GM23338 (cell line): ENCODE measurements around the gene NFS1. TPM values are rescaled to one million over a fixed set of nuclear protein-coding genes. Genes with fewer than 3 reads are reported as not detected.

Experiments
- ATAC-seq: fragments of 200-7000 bp; cut with Tn5 transposase; 3 replicates; pipeline ENCODE4 v1.9.1; 2020
- DNase-seq: peaks from one replicate; pipeline ENCODE4 v3.0.0-alpha.2; 2015; ENCODE audit warnings: low spot score
- H2AFZ ChIP-seq: fragments of 200-600 bp; sonication (generic); 2 replicates; pipeline ENCODE4 v1.8.0; 2016; ENCODE audit warnings: antibody characterized with exemption, mild to moderate bottlenecking, moderate library complexity
- H3F3A ChIP-seq: fragments of 200-600 bp; sonication (generic); replicated peaks from 2 replicates; pipeline ENCODE4 v1.8.0; 2017; ENCODE audit warnings: antibody characterized with exemption, mixed run types, low read depth
- H3K27ac ChIP-seq: fragments of 200-600 bp; sonication (generic); 2 replicates; pipeline ENCODE4 v1.6.1; 2016; ENCODE audit warnings: low read depth
- H3K27me3 ChIP-seq: fragments of 200-600 bp; sonication (generic); 2 replicates; pipeline ENCODE4 v1.8.0; 2016; ENCODE audit warnings: mild to moderate bottlenecking, mixed run types, moderate library complexity; ENCODE audit not compliant: insufficient read depth
- H3K36me3 ChIP-seq: fragments of 200-600 bp; sonication (generic); 2 replicates; pipeline ENCODE4 v1.8.0; 2016; ENCODE audit warnings: mild to moderate bottlenecking; ENCODE audit not compliant: insufficient read depth
- H3K4me1 ChIP-seq: fragments of 200-600 bp; sonication (generic); 2 replicates; pipeline ENCODE4 v1.8.0; 2016; ENCODE audit warnings: mild to moderate bottlenecking, moderate library complexity; ENCODE audit not compliant: insufficient read depth
- H3K4me2 ChIP-seq: fragments of 200-600 bp; sonication (generic); 2 replicates; pipeline ENCODE4 v1.7.1; 2017; ENCODE audit warnings: mixed run types
- H3K4me3 ChIP-seq: fragments of 200-600 bp; sonication (generic); 2 replicates; pipeline ENCODE4 v1.6.1; 2016; ENCODE audit warnings: mixed run types
- H3K79me2 ChIP-seq: fragments of 200-600 bp; sonication (generic); replicated peaks from 2 replicates; pipeline ENCODE4 v1.8.0; 2017; ENCODE audit warnings: mild to moderate bottlenecking; ENCODE audit not compliant: insufficient read depth
- H3K9me2 ChIP-seq: fragments of 200-600 bp; sonication (generic); 2 replicates; pipeline ENCODE4 v1.8.0; 2017; ENCODE audit not compliant: insufficient read depth
- H4K20me1 ChIP-seq: fragments of 200-600 bp; sonication (generic); replicated peaks from 2 replicates; pipeline ENCODE4 v1.8.0; 2017; ENCODE audit warnings: mild to moderate bottlenecking; ENCODE audit not compliant: insufficient read depth
- H3K27ac Mint-ChIP-seq: 2 replicates; pipeline ENCODE4 v1.8.0; 2020; ENCODE audit warnings: inconsistent platforms, mild to moderate bottlenecking, moderate library complexity, mixed read lengths
- H3K27me3 Mint-ChIP-seq: 3 replicates; pipeline ENCODE4 v1.8.0; 2022; ENCODE audit warnings: low read depth, mild to moderate bottlenecking, moderate library complexity, mixed read lengths, inconsistent platforms; ENCODE audit not compliant: insufficient read depth, poor library complexity
- H3K36me3 Mint-ChIP-seq: 3 replicates; pipeline ENCODE4 v1.8.0; 2021; ENCODE audit warnings: low read depth, mild to moderate bottlenecking, inconsistent platforms, moderate library complexity, mixed read lengths
- H3K4me1 Mint-ChIP-seq: 3 replicates; pipeline ENCODE4 v1.8.0; 2020; ENCODE audit warnings: mild to moderate bottlenecking, inconsistent platforms, mixed read lengths
- H3K4me3 Mint-ChIP-seq: 3 replicates; pipeline ENCODE4 v1.8.0; 2021; ENCODE audit warnings: moderate library complexity, mild to moderate bottlenecking, inconsistent platforms, mixed read lengths
- H3K9me3 Mint-ChIP-seq: 3 replicates; pipeline ENCODE4 v1.8.0; 2020; ENCODE audit warnings: moderate library complexity, mild to moderate bottlenecking, inconsistent platforms, mixed read lengths
- CREB1 ChIP-seq: fragments of 250-450 bp; sonication (Bioruptor Pico); IDR thresholded peaks from 2 replicates; pipeline ENCODE4 v1.5.0; 2020; ENCODE audit warnings: low read depth, mild to moderate bottlenecking, moderate library complexity
- EZH2 ChIP-seq: fragments of 200-600 bp; sonication (generic); IDR thresholded peaks from one replicate; pipeline ENCODE4 v1.8.0; 2017; ENCODE audit warnings: antibody characterized with exemption, mild to moderate bottlenecking, low read depth; ENCODE audit not compliant: unreplicated experiment
- EZH2phosphoT487 ChIP-seq: fragments of 200-600 bp; sonication (generic); IDR thresholded peaks from one replicate; pipeline ENCODE4 v1.8.1; 2018; ENCODE audit warnings: antibody characterized with exemption; ENCODE audit not compliant: unreplicated experiment
- JUNB ChIP-seq: IDR thresholded peaks from one replicate; pipeline ENCODE4 v1.6.1; 2016; ENCODE audit warnings: antibody characterized with exemption; ENCODE audit not compliant: unreplicated experiment
- NANOG ChIP-seq: IDR thresholded peaks from 2 replicates; pipeline ENCODE4 v1.6.1; 2016; ENCODE audit warnings: antibody characterized with exemption, borderline replicate concordance
- POLR2AphosphoS5 ChIP-seq: IDR thresholded peaks from 2 replicates; pipeline ENCODE4 v1.6.1; 2016; ENCODE audit warnings: antibody characterized with exemption, low read depth
- STAT1 ChIP-seq: IDR thresholded peaks from one replicate; pipeline ENCODE4 v1.6.1; 2016; ENCODE audit warnings: antibody characterized with exemption; ENCODE audit not compliant: unreplicated experiment
- ZNF114 ChIP-seq: fragments of 250-450 bp; sonication (Bioruptor Pico); IDR thresholded peaks from 2 replicates; pipeline ENCODE4 v1.5.0; 2020; ENCODE audit warnings: mild to moderate bottlenecking, moderate library complexity
- ZNF331 ChIP-seq: fragments of 250-450 bp; sonication (Bioruptor Pico); IDR thresholded peaks from 2 replicates; pipeline ENCODE4 v1.5.0; 2020; ENCODE audit warnings: low read depth, mild to moderate bottlenecking, moderate library complexity
- polyA plus RNA-seq: library from polyadenylated mRNA; unstranded; fragments of >200 nt; fragmentation: Nextera tagmentation; extraction: Ambion mirVana; gene quantifications from 2 replicates; pipeline ENCODE4 v1.2.1, GENCODE V29; 2016
- total RNA-seq: library from RNA; depleted of rRNA; stranded (reverse); fragments of >200 nt; shearing (Covaris generic); gene quantifications from 2 replicates; pipeline ENCODE4 v1.2.3, GENCODE V29; 2014
- TF ChIP-seq, protein P1 (sequence below): fragments of 250-450 bp; sonication (Bioruptor Pico); IDR thresholded peaks from 2 replicates; pipeline ENCODE4 v1.5.0; 2020; ENCODE audit warnings: mild to moderate bottlenecking, moderate library complexity
- TF ChIP-seq, protein P2 (sequence below), 2 experiments: fragments of 200-600 bp in 1 of 2; sonication (generic) in 1 of 2; conservative IDR thresholded peaks; 2 replicates each; pipeline versions ENCODE4 v1.5.1 to v1.6.1; 2016 to 2017; ENCODE audit warnings: antibody characterized with exemption in 2 of 2, low read depth in 2 of 2, mild to moderate bottlenecking in 2 of 2, moderate library complexity in 1 of 2
- TF ChIP-seq, protein P3 (sequence below): IDR thresholded peaks from one replicate; pipeline ENCODE4 v1.6.1; 2018; ENCODE audit warnings: antibody characterized with exemption; ENCODE audit not compliant: unreplicated experiment
- TF ChIP-seq, protein P4 (sequence below): IDR thresholded peaks from 2 replicates; pipeline ENCODE4 v1.6.1; 2016; ENCODE audit warnings: antibody characterized with exemption

Gene NFS1
- total and polyA plus RNA-seq, 2 experiments from 2014 or later, result 22.8 to 35.7 TPM

DNA sequence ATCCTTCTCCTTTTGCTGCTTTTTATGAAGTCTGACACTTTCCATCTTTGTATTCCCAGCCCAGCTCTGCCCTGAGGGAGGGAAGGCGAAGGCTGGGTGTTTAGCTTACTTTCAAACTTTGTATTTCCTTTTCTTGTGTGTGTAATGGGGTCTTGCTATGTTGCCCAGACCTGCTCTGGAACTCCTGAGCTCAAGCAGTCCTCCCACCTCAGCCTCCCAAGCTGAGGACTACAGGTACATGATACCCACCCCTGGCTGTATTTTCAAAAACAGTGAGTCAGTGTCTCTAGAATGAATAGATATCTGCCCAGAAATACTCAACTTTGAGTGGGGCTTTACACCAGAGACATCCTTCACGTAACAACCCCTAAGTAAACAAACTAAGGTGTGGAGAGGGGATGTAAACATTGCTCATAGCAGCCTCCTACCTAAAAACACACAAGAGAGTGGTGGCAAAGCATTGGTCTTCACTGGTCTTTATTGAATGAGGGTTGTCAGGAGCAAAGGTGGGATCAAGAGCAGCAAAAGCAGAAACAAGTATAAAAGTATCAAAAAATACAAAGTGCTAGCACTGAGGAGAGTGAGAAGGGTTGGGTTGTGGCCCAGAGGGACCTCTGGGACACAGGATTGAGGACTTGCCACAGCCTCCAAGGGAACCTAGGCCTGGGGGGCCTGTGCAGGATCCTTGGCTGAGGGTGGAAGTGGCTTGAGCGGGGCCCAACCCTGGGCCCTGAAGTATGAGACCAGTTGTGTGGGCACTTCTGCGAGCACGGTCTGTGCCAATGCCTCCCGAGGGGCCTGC is 73.4 kb downstream of the NFS1 start:
- Histone ChIP-seq H2AFZ (no peak overlapping the region), H3K36me3 (peaks cover 30% of the 10 kb centered on the region), H3K4me1 (no peaks in the 10 kb centered on the region), H3K4me3 (no peak overlapping the region), H3K9me2 (no peaks in the 10 kb centered on the region), H3K27ac (no peak overlapping the region), H3F3A (peaks cover 8% of the 10 kb centered on the region; the same call in 1 of the 2 replicates), H3K79me2 (no peaks in the 10 kb centered on the region), H3K4me2 (no peak overlapping the region), H3K27me3 (no peaks in the 10 kb centered on the region), H4K20me1 (no peaks in the 10 kb centered on the region; the same call in 1 of the 2 replicates)
- no peak overlapping the region for H3K27ac Mint-ChIP-seq
- H3K27me3 Mint-ChIP-seq, result peaks cover 4% of the 10 kb centered on the region
- DNase-seq (no peak), ATAC-seq (no peak)
- TF ChIP-seq EZH2phosphoT487 (no peak), ZNF114 (CRISPR knock-in tag) (no peak), CREB1 (CRISPR knock-in tag) (no peak), JUNB (no peak), EZH2 (no peak), STAT1 (no peak), POLR2AphosphoS5 (no peak), NANOG (no peak), ZNF331 (CRISPR knock-in tag) (no peak)
- TF ChIP-seq, protein P1, sequence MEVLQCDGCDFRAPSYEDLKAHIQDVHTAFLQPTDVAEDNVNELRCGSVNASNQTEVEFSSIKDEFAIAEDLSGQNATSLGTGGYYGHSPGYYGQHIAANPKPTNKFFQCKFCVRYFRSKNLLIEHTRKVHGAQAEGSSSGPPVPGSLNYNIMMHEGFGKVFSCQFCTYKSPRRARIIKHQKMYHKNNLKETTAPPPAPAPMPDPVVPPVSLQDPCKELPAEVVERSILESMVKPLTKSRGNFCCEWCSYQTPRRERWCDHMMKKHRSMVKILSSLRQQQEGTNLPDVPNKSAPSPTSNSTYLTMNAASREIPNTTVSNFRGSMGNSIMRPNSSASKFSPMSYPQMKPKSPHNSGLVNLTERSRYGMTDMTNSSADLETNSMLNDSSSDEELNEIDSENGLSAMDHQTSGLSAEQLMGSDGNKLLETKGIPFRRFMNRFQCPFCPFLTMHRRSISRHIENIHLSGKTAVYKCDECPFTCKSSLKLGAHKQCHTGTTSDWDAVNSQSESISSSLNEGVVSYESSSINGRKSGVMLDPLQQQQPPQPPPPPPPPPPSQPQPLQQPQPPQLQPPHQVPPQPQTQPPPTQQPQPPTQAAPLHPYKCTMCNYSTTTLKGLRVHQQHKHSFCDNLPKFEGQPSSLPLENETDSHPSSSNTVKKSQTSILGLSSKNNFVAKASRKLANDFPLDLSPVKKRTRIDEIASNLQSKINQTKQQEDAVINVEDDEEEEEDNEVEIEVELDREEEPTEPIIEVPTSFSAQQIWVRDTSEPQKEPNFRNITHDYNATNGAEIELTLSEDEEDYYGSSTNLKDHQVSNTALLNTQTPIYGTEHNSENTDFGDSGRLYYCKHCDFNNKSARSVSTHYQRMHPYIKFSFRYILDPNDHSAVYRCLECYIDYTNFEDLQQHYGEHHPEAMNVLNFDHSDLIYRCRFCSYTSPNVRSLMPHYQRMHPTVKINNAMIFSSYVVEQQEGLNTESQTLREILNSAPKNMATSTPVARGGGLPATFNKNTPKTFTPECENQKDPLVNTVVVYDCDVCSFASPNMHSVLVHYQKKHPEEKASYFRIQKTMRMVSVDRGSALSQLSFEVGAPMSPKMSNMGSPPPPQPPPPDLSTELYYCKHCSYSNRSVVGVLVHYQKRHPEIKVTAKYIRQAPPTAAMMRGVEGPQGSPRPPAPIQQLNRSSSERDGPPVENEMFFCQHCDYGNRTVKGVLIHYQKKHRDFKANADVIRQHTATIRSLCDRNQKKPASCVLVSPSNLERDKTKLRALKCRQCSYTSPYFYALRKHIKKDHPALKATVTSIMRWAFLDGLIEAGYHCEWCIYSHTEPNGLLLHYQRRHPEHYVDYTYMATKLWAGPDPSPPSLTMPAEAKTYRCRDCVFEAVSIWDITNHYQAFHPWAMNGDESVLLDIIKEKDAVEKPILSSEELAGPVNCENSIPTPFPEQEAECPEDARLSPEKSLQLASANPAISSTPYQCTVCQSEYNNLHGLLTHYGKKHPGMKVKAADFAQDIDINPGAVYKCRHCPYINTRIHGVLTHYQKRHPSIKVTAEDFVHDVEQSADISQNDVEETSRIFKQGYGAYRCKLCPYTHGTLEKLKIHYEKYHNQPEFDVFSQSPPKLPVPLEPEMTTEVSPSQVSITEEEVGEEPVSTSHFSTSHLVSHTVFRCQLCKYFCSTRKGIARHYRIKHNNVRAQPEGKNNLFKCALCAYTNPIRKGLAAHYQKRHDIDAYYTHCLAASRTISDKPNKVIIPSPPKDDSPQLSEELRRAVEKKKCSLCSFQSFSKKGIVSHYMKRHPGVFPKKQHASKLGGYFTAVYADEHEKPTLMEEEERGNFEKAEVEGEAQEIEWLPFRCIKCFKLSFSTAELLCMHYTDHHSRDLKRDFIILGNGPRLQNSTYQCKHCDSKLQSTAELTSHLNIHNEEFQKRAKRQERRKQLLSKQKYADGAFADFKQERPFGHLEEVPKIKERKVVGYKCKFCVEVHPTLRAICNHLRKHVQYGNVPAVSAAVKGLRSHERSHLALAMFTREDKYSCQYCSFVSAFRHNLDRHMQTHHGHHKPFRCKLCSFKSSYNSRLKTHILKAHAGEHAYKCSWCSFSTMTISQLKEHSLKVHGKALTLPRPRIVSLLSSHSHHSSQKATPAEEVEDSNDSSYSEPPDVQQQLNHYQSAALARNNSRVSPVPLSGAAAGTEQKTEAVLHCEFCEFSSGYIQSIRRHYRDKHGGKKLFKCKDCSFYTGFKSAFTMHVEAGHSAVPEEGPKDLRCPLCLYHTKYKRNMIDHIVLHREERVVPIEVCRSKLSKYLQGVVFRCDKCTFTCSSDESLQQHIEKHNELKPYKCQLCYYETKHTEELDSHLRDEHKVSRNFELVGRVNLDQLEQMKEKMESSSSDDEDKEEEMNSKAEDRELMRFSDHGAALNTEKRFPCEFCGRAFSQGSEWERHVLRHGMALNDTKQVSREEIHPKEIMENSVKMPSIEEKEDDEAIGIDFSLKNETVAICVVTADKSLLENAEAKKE (CRISPR knock-in tag), result no peak
- TF ChIP-seq, protein P2, sequence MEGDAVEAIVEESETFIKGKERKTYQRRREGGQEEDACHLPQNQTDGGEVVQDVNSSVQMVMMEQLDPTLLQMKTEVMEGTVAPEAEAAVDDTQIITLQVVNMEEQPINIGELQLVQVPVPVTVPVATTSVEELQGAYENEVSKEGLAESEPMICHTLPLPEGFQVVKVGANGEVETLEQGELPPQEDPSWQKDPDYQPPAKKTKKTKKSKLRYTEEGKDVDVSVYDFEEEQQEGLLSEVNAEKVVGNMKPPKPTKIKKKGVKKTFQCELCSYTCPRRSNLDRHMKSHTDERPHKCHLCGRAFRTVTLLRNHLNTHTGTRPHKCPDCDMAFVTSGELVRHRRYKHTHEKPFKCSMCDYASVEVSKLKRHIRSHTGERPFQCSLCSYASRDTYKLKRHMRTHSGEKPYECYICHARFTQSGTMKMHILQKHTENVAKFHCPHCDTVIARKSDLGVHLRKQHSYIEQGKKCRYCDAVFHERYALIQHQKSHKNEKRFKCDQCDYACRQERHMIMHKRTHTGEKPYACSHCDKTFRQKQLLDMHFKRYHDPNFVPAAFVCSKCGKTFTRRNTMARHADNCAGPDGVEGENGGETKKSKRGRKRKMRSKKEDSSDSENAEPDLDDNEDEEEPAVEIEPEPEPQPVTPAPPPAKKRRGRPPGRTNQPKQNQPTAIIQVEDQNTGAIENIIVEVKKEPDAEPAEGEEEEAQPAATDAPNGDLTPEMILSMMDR (conservative IDR thresholded peaks at IDR 0.05; ENCODE audit: low read depth in 2 of 2), result no peak
- TF ChIP-seq, protein P3, sequence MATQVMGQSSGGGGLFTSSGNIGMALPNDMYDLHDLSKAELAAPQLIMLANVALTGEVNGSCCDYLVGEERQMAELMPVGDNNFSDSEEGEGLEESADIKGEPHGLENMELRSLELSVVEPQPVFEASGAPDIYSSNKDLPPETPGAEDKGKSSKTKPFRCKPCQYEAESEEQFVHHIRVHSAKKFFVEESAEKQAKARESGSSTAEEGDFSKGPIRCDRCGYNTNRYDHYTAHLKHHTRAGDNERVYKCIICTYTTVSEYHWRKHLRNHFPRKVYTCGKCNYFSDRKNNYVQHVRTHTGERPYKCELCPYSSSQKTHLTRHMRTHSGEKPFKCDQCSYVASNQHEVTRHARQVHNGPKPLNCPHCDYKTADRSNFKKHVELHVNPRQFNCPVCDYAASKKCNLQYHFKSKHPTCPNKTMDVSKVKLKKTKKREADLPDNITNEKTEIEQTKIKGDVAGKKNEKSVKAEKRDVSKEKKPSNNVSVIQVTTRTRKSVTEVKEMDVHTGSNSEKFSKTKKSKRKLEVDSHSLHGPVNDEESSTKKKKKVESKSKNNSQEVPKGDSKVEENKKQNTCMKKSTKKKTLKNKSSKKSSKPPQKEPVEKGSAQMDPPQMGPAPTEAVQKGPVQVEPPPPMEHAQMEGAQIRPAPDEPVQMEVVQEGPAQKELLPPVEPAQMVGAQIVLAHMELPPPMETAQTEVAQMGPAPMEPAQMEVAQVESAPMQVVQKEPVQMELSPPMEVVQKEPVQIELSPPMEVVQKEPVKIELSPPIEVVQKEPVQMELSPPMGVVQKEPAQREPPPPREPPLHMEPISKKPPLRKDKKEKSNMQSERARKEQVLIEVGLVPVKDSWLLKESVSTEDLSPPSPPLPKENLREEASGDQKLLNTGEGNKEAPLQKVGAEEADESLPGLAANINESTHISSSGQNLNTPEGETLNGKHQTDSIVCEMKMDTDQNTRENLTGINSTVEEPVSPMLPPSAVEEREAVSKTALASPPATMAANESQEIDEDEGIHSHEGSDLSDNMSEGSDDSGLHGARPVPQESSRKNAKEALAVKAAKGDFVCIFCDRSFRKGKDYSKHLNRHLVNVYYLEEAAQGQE, result no peak
- TF ChIP-seq, protein P4, sequence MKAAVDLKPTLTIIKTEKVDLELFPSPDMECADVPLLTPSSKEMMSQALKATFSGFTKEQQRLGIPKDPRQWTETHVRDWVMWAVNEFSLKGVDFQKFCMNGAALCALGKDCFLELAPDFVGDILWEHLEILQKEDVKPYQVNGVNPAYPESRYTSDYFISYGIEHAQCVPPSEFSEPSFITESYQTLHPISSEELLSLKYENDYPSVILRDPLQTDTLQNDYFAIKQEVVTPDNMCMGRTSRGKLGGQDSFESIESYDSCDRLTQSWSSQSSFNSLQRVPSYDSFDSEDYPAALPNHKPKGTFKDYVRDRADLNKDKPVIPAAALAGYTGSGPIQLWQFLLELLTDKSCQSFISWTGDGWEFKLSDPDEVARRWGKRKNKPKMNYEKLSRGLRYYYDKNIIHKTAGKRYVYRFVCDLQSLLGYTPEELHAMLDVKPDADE, result no peak
- no peaks in the 10 kb centered on the region for H3K9me3 Mint-ChIP-seq
- H3K36me3 Mint-ChIP-seq, result peaks cover 45% of the 10 kb centered on the region
- no peaks in the 10 kb centered on the region for H3K4me1 Mint-ChIP-seq
- H3K4me3 Mint-ChIP-seq, result no peak overlapping the region
